HG02840 (cell line): ENCODE results near the gene NRIP2.

Experiments used
- ATAC-seq: cut with Tn5 transposase; IDR thresholded peaks from one replicate; pipeline ENCODE4 v1.9.1; 2021; ENCODE audit warnings: mild to moderate bottlenecking, moderate library complexity, moderate number of reproducible peaks; ENCODE audit not compliant: unreplicated experiment, low FRiP score

The NRIP2 gene

DNA sequence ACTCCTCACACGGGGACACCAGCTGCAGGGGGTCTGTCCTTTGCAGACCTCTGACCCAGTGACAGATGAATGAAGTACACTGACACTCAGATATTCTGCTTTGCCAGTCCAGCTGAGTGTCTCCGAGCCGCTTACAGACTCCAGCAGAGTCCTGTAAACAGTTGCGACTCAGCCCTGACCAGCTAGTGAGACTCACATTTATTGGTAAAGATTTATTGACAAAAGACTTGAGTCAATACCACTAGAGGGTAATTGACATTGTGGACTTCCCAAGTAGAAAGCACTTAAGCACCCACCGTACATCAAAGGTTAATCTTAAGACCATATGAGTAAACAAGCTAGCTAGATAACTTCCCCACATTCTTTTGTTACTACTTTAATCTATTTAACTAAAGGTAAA, 49.8 kb downstream of the NRIP2 start:
- ATAC-seq, result no peak

- no peak for ATAC-seq
Measured at GRCh38 chr12:2783936-2784600, 50.8 kb downstream of the NRIP2 start.

GRCh38 chr12:2779281-2779680, 55.6 kb downstream of the NRIP2 start:
- ATAC-seq, result no peak

GRCh38 chr12:2776129-2776806, 58.6 kb downstream of the NRIP2 start:
- ATAC-seq, result no peak

GRCh38 chr12:2775431-2775830, 59.4 kb downstream of the NRIP2 start:
- no peak for ATAC-seq
